HUES48 (cell line): ENCODE data around the gene ZER1.
"Not testable (repeated sequence)": the region's sequence is repeated elsewhere in the genome, so short reads cannot be mapped to it uniquely, and the experiment has no call there.

Experiments used
- H3K27ac ChIP-seq: one replicate; pipeline ENCODE4 v1.7.0; 2013; ENCODE audit warnings: low read depth, low read length, inconsistent platforms
- H3K27me3 ChIP-seq: 2 replicates; pipeline ENCODE4 v1.6.1; 2013; ENCODE audit warnings: mild to moderate bottlenecking, low read length; ENCODE audit not compliant: control insufficient read depth, insufficient read depth
- H3K36me3 ChIP-seq: 2 replicates; pipeline ENCODE4 v1.6.1; 2013; ENCODE audit warnings: low read length; ENCODE audit not compliant: control insufficient read depth, insufficient read depth
- H3K4me1 ChIP-seq: 2 replicates; pipeline ENCODE4 v1.6.1; 2013; ENCODE audit warnings: mild to moderate bottlenecking, low read length; ENCODE audit not compliant: control insufficient read depth, insufficient read depth
- H3K4me3 ChIP-seq: 2 replicates; pipeline ENCODE4 v1.5.1; 2013; ENCODE audit warnings: mild to moderate bottlenecking, low read depth, low read length
- H3K9ac ChIP-seq: 2 replicates; pipeline ENCODE4 v1.6.1; 2013; ENCODE audit warnings: mild to moderate bottlenecking, low read depth, low read length, moderate library complexity
- H3K9me3 ChIP-seq: 2 replicates; pipeline ENCODE4 v1.6.1; 2013; ENCODE audit warnings: low read length; ENCODE audit not compliant: control insufficient read depth, insufficient read depth

Gene ZER1

DNA sequence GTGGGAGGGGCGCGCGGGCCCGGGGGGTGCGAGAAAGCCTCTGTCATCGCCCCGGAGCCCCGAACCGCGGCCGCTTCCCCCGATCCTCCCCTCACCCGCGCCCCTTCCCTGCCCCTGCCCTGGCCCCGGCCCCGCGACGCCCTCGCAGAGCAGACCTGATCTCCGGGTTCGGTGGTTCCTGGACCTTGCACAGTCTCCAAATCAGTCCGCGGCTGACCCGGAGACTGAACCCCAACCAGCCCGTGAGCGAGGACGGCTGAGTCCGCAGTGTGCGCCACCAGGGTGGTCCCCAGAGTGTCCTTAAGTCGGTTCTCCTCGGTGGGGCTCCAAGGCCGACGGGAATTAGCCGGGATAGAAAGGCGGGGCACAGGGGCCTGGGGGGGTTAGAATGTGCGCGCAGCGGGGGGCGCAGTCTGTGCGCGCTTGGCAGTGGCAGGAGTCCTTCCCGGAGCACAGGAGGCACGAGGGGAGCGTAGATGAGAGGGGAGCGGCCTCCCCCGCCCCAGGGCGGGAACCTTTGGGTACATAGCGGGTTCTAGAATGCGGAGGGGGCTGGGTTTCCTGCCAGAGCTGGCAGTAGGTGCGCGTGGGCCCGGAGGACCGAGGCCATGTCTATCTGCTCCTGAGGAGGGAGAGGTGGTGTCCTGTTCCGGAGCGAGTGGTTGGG, 68.6 kb downstream of the ZER1 start:
- peak overlapping the region; percentile 81 for H3K4me3 ChIP-seq
- no peaks in the 10 kb centered on the region for H3K27me3 ChIP-seq
- peak overlapping the region; percentile 67 for H3K27ac ChIP-seq
- H3K36me3 ChIP-seq = peaks cover 13% of the 10 kb centered on the region
- H3K9ac ChIP-seq = no peak overlapping the region; the same call in 1 of the 2 replicates
- no peaks in the 10 kb centered on the region for H3K4me1 ChIP-seq
- H3K9me3 ChIP-seq = no peaks in the 10 kb centered on the region

DNA sequence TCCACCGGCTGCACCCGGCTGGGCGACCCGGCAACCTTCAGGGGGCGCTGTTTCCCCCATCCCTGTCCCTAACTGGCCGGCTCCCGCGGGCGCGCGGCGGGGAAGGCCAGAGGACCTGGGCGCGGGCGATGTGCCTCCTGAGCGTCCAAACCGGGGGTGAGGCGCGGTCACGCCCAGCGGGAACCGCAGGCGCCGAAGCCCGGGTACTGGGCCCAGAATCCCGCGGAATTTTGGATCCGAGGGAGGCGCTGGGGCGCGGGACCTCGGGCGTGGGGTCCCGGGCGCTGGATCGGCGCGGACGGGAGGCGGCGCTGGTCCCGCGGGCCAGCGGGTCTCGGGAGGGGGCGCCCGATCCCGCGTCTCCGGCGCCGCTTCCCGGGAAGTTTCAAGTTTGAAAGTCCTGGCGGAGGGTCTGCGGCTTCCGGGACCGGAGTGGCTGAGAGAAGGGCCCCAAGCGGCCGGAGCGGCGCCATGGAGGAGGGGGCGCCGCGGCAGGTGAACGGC, 69.2 kb downstream of the ZER1 start, which contains the start of gene PKN3:
Gene PKN3, plus strand, starts transcription at position 59 of the 504 bp plus-strand sequence. Its CDS starts 413 bp downstream, at position 472.
- H3K9ac ChIP-seq = peak within 1 kb of the TSS; percentile 63
- no peaks in the 10 kb centered on the region for H3K9me3 ChIP-seq
- no peaks in the 10 kb centered on the region for H3K27me3 ChIP-seq
- peak within 1 kb of the TSS; percentile 67 for H3K27ac ChIP-seq
- H3K4me3 ChIP-seq = peak within 1 kb of the TSS; percentile 81
- H3K4me1 ChIP-seq = no peaks in the 10 kb centered on the region
- H3K36me3 ChIP-seq = peaks cover 11% of the 10 kb centered on the region

DNA sequence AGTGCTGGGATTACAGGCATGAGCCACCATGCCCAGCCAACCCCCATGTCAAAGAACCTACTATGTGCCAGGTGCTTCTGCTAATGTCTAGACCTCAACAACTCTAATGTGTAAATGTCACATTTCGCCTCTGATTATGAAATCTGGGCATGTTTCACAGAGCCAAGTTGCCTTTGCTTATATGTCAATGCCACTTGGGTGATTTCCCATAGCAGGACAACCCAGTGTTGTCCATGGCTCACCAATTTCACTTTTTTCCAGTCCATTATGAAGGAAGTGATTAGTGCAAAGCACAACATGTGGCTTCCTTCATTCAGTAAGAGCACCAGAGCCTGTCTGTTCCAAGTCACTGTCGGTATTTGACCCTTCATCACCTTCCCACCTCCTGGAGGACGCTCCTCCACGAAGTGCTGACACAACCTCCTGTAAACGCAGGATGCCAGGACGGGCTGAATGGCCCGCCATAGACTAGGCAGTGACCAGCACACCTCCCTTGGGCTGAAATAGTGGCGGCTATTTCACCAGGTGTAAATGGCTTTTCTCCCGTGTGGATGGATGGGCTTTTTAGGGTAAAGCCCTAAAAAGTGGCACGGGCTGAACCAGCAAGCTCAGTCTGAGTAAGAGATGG, 70.4 kb downstream of the ZER1 start:
- Histone ChIP-seq H3K9me3 (no peaks in the 10 kb centered on the region), H3K27me3 (no peaks in the 10 kb centered on the region), H3K27ac (no peak overlapping the region), H3K4me1 (no peaks in the 10 kb centered on the region), H3K4me3 (no peak overlapping the region), H3K36me3 (peaks cover 15% of the 10 kb centered on the region), H3K9ac (no peak overlapping the region)

DNA sequence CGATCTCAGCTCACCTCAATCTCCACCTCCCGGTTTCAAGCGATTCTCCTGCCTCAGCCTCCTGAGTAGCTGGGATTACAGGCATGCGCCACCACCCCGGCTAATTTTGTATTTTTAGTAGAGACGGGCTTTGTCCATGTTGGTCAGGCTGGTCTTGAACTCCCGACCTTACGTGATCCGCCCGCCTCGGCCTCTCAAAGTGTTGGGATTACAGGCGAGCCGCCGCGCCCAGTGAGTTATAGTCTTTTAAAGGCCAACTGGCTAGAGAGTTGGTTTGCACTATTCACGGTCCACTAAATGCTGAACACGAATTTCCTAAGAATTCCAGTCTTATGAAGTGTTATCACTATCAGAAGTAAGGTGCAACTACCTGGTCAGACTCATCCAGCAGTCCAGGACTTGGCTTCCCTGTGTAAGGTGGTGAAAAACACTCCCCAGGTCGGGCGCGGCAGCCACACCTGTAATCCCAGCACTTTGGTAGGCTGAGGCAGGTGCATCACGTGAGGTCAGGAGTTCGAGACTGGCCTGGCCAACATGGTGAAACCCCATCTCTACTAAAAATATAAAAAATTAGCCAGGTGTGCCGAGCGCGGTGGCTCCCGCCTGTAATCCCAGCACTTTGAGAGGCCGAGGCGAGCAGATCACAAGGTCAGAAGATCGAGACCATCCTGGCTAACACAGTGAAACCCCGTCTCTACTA, 72.5 kb downstream of the ZER1 start:
- not testable (repeated sequence) for H3K27ac ChIP-seq, H3K9ac ChIP-seq, H3K27me3 ChIP-seq, H3K9me3 ChIP-seq, H3K4me3 ChIP-seq, H3K4me1 ChIP-seq
- peaks cover 25% of the 10 kb centered on the region for H3K36me3 ChIP-seq

DNA sequence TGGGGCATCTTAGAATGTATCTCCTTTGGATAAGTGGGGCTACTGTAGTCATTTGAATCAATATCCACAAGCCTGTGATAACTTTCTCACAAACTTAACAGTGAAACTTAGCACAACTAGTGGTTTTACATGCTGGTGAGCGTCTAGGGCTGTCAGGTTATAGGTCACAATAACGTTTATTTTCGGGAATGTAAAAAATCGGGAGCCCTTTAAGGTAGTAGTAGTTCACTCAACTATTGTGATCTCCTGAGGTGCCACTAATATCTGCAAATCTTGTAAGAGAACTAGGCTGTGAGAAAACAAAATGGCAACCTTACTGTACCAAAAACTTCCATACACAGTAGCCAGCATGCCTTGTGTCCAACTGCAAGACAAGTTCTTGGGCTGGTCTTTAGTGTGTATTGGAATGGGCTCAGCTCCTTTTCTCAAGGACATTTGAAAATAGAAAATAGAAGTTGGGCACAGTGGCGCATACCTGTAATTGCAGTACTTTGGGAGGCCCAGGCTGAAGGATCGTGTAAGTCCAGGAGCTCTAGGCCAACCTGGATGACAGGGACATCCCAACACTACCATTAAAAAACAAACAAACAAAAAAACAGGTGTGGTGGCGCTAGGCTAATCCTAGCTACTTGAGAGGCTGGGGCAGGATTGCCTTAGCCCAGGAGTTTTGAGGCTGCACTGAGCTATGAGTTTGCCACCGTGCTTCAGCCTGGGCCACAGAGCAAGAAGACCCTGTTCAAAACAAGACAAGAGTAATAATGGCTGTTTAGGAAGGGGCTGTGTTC, 74.6 kb downstream of the ZER1 start:
- no peaks in the 10 kb centered on the region for H3K9me3 ChIP-seq
- no peak overlapping the region for H3K4me3 ChIP-seq
- no peaks in the 10 kb centered on the region for H3K27me3 ChIP-seq
- H3K27ac ChIP-seq = peak overlapping the region; percentile 16
- no peaks in the 10 kb centered on the region for H3K4me1 ChIP-seq
- no peak overlapping the region for H3K9ac ChIP-seq
- peaks cover 47% of the 10 kb centered on the region for H3K36me3 ChIP-seq

DNA sequence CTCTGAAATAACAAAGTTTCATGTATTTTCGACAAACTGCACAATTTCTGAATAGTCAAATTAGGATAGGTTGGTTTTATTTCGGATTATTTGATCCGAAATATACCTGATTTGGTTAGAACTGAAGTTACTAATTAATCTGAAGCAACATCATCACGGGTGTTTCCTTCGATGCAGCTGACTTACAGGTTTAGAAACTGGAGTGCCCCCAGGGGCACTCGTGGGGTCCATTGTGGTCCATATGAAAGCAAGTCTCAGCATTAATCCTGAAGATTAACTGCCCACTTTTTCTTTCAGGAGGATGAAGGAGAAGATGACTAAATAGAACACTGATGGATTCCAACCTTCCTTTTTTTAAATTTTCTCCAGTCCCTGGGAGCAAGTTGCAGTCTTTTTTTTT, 77.4 kb downstream of the ZER1 start:
- peaks cover 62% of the 10 kb centered on the region for H3K36me3 ChIP-seq
- H3K4me1 ChIP-seq = 0 out of 2 replicates have a peak, but pooled peaks cover 4% of the 10 kb centered on the region
- no peaks in the 10 kb centered on the region for H3K27me3 ChIP-seq
- H3K9ac ChIP-seq = no peak overlapping the region
- H3K4me3 ChIP-seq = no peak overlapping the region
- H3K27ac ChIP-seq = no peak overlapping the region
- no peaks in the 10 kb centered on the region for H3K9me3 ChIP-seq

DNA sequence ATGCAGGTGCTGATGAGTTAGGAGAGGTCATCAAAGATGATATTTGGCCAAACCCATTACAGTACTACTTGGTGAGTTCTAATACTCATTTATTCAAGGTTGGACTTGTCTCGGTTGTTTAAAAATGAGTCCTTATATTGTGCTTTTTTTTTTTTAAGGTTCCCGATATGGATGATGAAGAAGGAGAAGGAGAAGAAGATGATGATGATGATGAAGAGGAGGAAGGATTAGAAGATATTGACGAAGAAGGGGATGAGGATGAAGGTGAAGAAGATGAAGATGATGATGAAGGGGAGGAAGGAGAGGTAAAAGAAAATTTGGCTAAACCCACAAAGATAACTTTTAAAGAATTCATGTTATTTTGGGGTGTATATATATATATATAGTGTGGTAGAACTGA, 78.0 kb downstream of the ZER1 start:
- H3K27ac ChIP-seq, H3K4me3 ChIP-seq, H3K9ac ChIP-seq, H3K27me3 ChIP-seq, H3K4me1 ChIP-seq, H3K9me3 ChIP-seq: not testable (repeated sequence)
- peaks cover 62% of the 10 kb centered on the region for H3K36me3 ChIP-seq

DNA sequence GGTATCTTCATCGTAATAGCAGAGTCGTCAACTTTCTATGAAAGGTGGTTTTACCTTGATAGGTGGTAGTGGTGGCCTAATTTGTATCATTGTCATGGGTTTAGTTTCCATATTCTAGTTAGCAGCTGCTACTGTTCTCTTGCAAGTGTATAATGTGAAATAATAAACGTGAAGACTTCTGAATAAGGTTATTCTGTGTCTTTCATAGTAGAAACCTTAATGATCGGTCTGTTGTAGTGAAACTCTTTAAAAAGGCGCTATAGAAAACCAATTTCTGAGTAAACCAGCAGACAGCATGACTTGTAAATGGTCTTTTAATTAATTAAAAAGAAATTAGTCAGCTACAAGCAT, 81.1 kb downstream of the ZER1 start:
- Histone ChIP-seq H3K27me3 (no peaks in the 10 kb centered on the region), H3K9ac (peak overlapping the region; percentile 93), H3K36me3 (peaks cover 59% of the 10 kb centered on the region), H3K4me3 (peak overlapping the region; percentile 94), H3K4me1 (peaks cover 16% of the 10 kb centered on the region; the same call in 1 of the 2 replicates), H3K9me3 (no peaks in the 10 kb centered on the region), H3K27ac (peak overlapping the region; percentile 88)

DNA sequence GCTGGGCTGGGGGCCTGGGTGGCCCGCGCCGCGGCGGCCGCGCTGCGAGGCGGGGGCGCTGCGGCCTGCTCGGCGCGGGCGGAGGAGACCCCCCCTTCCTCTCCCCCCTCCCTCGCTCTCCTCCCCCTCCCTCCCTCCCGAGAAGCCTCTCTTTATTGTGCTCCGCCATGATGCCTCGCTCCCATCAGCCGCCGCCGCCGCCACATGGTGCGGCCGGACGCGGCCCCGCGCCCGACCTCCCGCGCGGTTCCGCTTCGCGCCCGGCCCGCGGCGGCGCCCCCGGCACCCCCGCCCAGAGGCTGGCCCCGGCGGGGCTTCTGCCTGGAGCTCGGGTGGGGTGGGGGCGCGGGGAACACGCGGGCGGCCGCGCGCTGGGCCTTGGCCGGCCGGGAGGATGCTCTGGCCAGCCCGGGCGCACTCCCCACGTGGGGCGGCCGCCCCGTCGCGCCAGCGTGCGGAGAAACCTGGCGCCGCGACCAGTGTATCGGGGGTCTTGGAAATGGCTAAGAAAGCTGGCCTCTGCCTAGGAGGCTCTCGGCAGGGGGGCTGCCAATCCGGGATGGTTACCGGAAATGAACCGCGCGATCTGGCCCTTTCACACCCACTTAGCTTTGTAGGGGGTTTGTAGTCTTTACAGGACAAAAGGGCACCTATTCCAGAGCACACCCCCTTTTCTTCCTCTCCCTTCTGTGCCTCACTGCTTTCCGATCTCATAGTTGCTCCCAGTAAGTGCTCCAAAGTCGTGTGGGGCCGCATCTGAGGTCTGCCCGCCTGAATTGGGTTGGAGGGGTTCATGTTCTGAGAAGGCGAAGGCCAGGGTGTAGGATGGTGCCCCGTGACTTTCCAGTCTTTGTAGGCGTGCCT, 81.7 kb downstream of the ZER1 start:
- no peaks in the 10 kb centered on the region for H3K9me3 ChIP-seq
- peak overlapping the region; percentile 94 for H3K4me3 ChIP-seq
- peak overlapping the region; percentile 93 for H3K9ac ChIP-seq
- peaks cover 16% of the 10 kb centered on the region; the same call in 1 of the 2 replicates for H3K4me1 ChIP-seq
- H3K36me3 ChIP-seq = peaks cover 59% of the 10 kb centered on the region
- H3K27ac ChIP-seq = peak overlapping the region; percentile 88
- no peaks in the 10 kb centered on the region for H3K27me3 ChIP-seq

DNA sequence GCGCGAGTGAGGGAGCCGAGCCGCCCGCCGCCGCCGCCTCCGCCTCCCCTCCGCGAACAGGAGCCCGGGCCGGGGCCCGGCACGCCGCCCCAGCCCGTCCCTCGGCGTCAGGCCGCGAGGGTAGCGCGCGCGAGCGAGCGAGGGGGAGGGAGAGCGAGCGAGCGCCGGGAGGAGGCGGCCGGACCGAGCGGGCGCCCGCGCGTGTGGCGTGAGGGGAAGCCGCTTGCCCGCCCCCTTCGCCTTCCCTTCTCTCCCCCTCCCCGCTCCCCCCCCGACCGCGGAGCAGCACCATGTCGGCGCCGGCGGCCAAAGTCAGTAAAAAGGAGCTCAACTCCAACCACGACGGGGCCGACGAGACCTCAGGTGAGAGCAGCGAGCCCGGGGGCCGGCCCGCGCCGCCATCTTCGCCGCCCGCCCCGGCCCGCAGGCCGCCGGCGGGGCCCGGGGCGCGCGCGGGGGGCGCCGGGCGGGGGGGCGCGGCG, 82.4 kb downstream of the ZER1 start:
- H3K4me3 ChIP-seq = peak overlapping the region; percentile 65; the same call in 1 of the 2 replicates

More for the DNA sequence above, 82.4 kb downstream of the ZER1 start:
- Histone ChIP-seq H3K27ac (peak overlapping the region; percentile 94), H3K27me3 (no peaks in the 10 kb centered on the region), H3K4me1 (peaks cover 16% of the 10 kb centered on the region; the same call in 1 of the 2 replicates), H3K36me3 (peaks cover 57% of the 10 kb centered on the region), H3K9me3 (no peaks in the 10 kb centered on the region), H3K9ac (peak overlapping the region; percentile 82; the same call in 1 of the 2 replicates)
